ENCODE measurements around the gene KIAA1210.

Gene KIAA1210

GRCh38 chrX:119094819-119095218 is 32.8 kb downstream of the KIAA1210 start:
- DNase-seq (ENCODE audit: low spot score), result no peak
- TF ChIP-seq CTCF (IDR thresholded peaks at IDR 0.05; ENCODE audit: extremely low read depth, missing control alignments), result no peak

DNA sequence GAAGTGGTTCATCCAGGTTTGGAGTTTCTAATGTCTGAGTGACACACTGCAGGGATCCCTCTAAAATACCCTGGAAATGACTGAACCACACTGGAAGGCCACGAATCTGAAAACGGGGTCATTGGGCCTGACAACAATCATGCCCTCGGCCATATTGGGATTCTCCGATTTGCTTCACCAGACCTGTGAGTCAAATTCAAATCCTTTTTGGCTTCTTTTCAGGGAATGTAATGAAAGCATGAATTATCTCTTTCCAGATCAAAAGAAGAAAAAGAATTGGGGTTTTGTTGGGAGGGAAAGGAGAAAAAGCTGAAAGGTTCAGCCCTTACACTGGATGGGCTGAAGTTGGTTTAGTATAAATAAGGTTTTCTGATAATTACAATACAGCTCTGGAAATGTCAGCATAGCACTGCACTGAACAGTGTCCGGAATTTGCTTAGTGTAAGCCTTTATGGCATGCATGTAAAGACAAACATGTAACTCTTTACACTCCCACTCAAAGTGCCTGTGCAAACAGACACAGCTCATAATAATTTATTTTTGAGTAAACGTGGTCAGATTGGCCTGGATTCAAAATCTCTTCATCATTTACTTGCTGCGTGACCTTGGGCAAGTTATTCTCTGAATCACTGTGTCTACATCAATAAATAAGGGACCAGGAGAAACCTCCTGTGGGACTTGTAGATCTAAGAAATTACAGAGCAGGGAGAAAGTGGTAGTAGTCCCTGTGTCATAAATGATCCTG is 33.4 kb downstream of the KIAA1210 start:
- no peak for TF ChIP-seq CTCF (IDR thresholded peaks at IDR 0.05; ENCODE audit: extremely low read depth, missing control alignments)
- no peak for DNase-seq (ENCODE audit: low spot score)

DNA sequence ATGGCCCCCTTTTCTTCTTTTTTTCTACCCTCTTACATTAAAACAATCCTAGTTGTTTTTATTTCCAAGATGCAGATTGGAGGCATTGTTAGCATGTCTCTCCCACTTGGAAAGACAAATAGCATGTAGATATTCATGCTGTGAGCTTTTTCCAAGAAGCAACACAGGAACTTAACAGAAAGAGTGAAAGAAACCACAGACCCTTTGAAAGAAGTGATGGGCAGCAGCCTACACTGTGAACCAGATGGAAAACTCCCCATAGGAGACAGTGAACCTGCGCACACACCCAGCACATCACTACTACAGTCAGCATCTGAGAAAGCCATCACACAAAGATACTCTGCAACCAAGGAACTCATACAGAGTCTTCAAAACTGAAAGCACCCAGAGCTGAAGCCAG is 37.0 kb downstream of the KIAA1210 start:
- no peak for TF ChIP-seq CTCF (IDR thresholded peaks at IDR 0.05; ENCODE audit: extremely low read depth, missing control alignments)
- DNase-seq (ENCODE audit: low spot score), result no peak

GRCh38 chrX:119089619-119090018 is 38.0 kb downstream of the KIAA1210 start:
- no peak for TF ChIP-seq CTCF (IDR thresholded peaks at IDR 0.05; ENCODE audit: extremely low read depth, missing control alignments)
- no peak for DNase-seq (ENCODE audit: low spot score)

GRCh38 chrX:119087121-119087520 is 40.5 kb downstream of the KIAA1210 start:
- TF ChIP-seq CTCF (IDR thresholded peaks at IDR 0.05; ENCODE audit: extremely low read depth, missing control alignments), result no peak
- DNase-seq (ENCODE audit: low spot score), result no peak

- TF ChIP-seq CTCF (IDR thresholded peaks at IDR 0.05; ENCODE audit: extremely low read depth, missing control alignments), result no peak
- no peak for DNase-seq (ENCODE audit: low spot score)
These were observed 42.8 kb downstream of the KIAA1210 start for GRCh38 chrX:119084766-119085165.

GRCh38 chrX:119082278-119082677 is 45.3 kb downstream of the KIAA1210 start:
- no peak for DNase-seq (ENCODE audit: low spot score)
- TF ChIP-seq CTCF (IDR thresholded peaks at IDR 0.05; ENCODE audit: extremely low read depth, missing control alignments), result no peak
